Right ventricle myocardium superior (tissue), 1 donor: ENCODE results near the gene DOP1B. TPM values are rescaled to one million over a fixed set of nuclear protein-coding genes. Genes with fewer than 3 reads are reported as not detected.
"Not testable (repeated sequence)": the region's sequence is repeated elsewhere in the genome, so short reads cannot be mapped to it uniquely, and the experiment has no call there.

Experiments used
- ATAC-seq: fragments of 200-7000 bp; cut with Tn5 transposase; one replicate; pipeline ENCODE4 v1.9.1; 2020; ENCODE audit warnings: mild to moderate bottlenecking; ENCODE audit not compliant: poor library complexity
- DNase-seq: peaks from one replicate; pipeline ENCODE4 v3.0.0-alpha.2; 2020
- intact Hi-C: fragments of 100-400 bp; cut with DNase I; formaldehyde crosslinking; loops from one replicate; pipeline ENCODE4 v1.11.2; 2022
- total RNA-seq: library from RNA; stranded (reverse); fragmentation: NEBNext Ultra II Directional; extraction: Animal tissue kit (Norgen Biotek cat#: 25700); gene quantifications from one replicate; pipeline ENCODE4 v1.2.1, GENCODE V29; 2021
- donor health status: DM: no; HTN: yes; CAD: no; lungs with severe emphysema.

DOP1B gene
- total RNA-seq, 1 donor from 2014 or later = 14.1 TPM

GRCh38 chr21:36130414-36130762 is 26.2 kb upstream of the DOP1B start:
- intact Hi-C loops, ATAC-seq, DNase-seq: not testable (repeated sequence)

- intact Hi-C loops = not testable (repeated sequence)
Observed at GRCh38 chr21:36130839-36131238, 25.8 kb upstream of the DOP1B start.

GRCh38 chr21:36132696-36133095 is 23.9 kb upstream of the DOP1B start:
- DNase-seq (peak; percentile 57), ATAC-seq (no peak)
- intact Hi-C loops = no loop called here

More at GRCh38 chr21:36130839-36131238, 25.8 kb upstream of the DOP1B start:
- ATAC-seq, DNase-seq: not testable (repeated sequence)

GRCh38 chr21:36134803-36135390 is 21.7 kb upstream of the DOP1B start, which contains the start of gene CBR3:
CBR3 (plus strand) TSS chr21:36135079; CDS start chr21:36135193, 114 bp downstream.
- intact Hi-C loops = loop anchor here (5.0 kb wide), 1 partner anchor 72 kb away; no protein-coding TSS in a partner anchor
- ATAC-seq = peak; percentile 67
- DNase-seq = peak; percentile 82

- intact Hi-C loops = loop anchor here (5.0 kb wide), 1 partner anchor 72 kb away; no protein-coding TSS in a partner anchor
- ATAC-seq = peak; percentile 94
- DNase-seq = peak; percentile 89
Observed at GRCh38 chr21:36135391-36136102, 21.1 kb upstream of the DOP1B start.

GRCh38 chr21:36139791-36140190 is 16.8 kb upstream of the DOP1B start:
- intact Hi-C loops = loop anchor here (5.0 to 10.0 kb wide), 2 partner anchors 68 to 185 kb away; partner anchors contain the start of gene MORC3
- DNase-seq, ATAC-seq: not testable (repeated sequence)

- ATAC-seq = peak; percentile 88
- DNase-seq = peak; percentile 53
- intact Hi-C loops = loop anchor here (10.0 kb wide), 1 partner anchor 183 kb away; the partner anchor contains the start of gene MORC3
Observed at GRCh38 chr21:36141513-36141925, 15.1 kb upstream of the DOP1B start.

GRCh38 chr21:36144233-36144632 is 12.4 kb upstream of the DOP1B start:
- not testable (repeated sequence) for DNase-seq, ATAC-seq
- intact Hi-C loops = loop anchor here (10.0 kb wide), 1 partner anchor 181 kb away; the partner anchor contains the start of gene MORC3

GRCh38 chr21:36145259-36145658 is 11.4 kb upstream of the DOP1B start:
- no peak for DNase-seq
- ATAC-seq = no peak
- intact Hi-C loops = loop anchor here (10.0 kb wide), 1 partner anchor 180 kb away; the partner anchor contains the start of gene MORC3

GRCh38 chr21:36147911-36148310 is 8.7 kb upstream of the DOP1B start:
- ATAC-seq (no peak), DNase-seq (no peak)
- intact Hi-C loops = loop anchor here (10.0 kb wide), 1 partner anchor 177 kb away; the partner anchor contains the start of gene MORC3

GRCh38 chr21:36148886-36149285 is 7.7 kb upstream of the DOP1B start:
- ATAC-seq (no peak), DNase-seq (no peak)
- intact Hi-C loops = loop anchor here (10.0 kb wide), 1 partner anchor 176 kb away; the partner anchor contains the start of gene MORC3

GRCh38 chr21:36149788-36150711 is 6.6 kb upstream of the DOP1B start:
- DNase-seq (peak; percentile 64), ATAC-seq (peak; percentile 89)
- intact Hi-C loops = loop anchor here (10.0 kb wide), 1 partner anchor 175 kb away; the partner anchor contains the start of gene MORC3

- intact Hi-C loops = no loop called here
- DNase-seq (no peak), ATAC-seq (no peak)
Observed at GRCh38 chr21:36155603-36156338, 853 bp upstream of the DOP1B start.

- DNase-seq (peak; percentile 100), ATAC-seq (peak; percentile 95)
- intact Hi-C loops = no loop called here
Observed at GRCh38 chr21:36156339-36156814, 247 bp upstream of the DOP1B start.

- no peak for ATAC-seq
- no peak for DNase-seq
- intact Hi-C loops = no loop called here
Observed at GRCh38 chr21:36159356-36159921, 2.8 kb downstream of the DOP1B start.

GRCh38 chr21:36160850-36161178 is 4.2 kb downstream of the DOP1B start:
- ATAC-seq (no peak), DNase-seq (no peak)
- intact Hi-C loops = no loop called here

- DNase-seq (no peak), ATAC-seq (no peak)
- intact Hi-C loops = no loop called here
Observed at GRCh38 chr21:36162631-36163030, 6.0 kb downstream of the DOP1B start.
